ENCODE results near the gene ARPC1B. TPM values are rescaled to one million over a fixed set of nuclear protein-coding genes. Genes with fewer than 3 reads are reported as not detected.

The ARPC1B gene
- polyA plus RNA-seq, 6 donors from 2014 or later = 434 to 595 (median 483) TPM

GRCh38 chr7:99437946-99438572 is 63.5 kb downstream of the ARPC1B start:
- Mint-ChIP-seq H3K4me3 (peak overlapping the region; percentile 95 to 100 (median 98)), H3K27ac (peak overlapping the region; percentile 20 to 97 (median 90)), H3K27me3 (no peaks in the 10 kb centered on the region), H3K9me3 (no peaks in the 10 kb centered on the region), H3K36me3 (no peaks in the 10 kb centered on the region), H3K4me1 (peaks cover 29 to 49% (median 39%) of the 10 kb centered on the region in 3 donors)
- DNase-seq = no peak
- ATAC-seq (ENCODE audit: low read depth in 2 of 2) = peak in 1 of 2 donors; percentile 17

DNA sequence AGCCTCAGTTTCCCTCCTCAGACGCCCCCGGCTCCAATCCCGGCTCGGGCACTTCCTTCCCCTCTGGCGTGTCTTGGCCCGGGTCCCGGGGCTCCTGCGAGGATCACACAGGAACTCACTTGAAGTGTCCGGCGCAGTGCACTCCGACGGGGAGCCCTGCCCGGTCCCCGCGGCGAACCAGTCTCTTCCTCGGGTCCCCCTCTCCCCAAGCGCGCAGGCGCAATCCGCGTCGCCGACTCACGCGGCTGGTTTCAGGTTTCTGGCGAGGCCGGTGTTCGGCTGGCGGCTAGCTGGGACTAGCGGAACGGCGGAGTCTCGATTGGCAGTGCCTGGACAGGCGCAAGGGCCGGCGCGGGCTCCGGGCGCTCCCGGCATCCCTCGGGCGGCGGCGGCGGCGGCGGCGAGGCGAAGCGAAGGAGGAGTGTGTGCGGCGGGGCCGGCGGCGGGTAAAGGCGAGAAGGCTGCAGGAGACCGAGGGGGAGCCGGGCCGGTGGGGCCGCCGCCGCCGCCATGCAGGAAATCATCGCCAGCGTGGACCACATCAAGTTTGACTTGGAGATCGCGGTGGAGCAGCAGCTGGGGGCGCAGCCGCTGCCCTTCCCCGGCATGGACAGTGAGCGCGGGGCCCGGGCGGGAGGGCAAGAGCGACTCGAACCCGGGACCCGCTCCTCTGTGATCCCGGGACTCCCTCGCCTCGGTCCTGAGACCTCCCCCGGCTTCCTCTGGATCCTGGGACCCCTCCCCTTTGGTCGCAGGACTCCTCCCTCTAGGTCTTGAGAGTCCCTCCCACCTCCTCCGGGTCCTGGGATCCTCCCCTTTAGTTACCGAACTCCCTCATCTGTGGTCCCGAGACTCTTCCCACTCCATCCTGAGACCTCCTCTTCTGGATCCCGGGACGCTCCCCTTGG is 64.3 kb downstream of the ARPC1B start, which contains the start of the genes CPSF4 and PTCD1:
Gene CPSF4, plus strand, starts transcription at position 371 of the 908 bp plus-strand sequence. Its CDS starts 140 bp downstream, at position 511.
Gene PTCD1, minus strand, starts transcription at position 226 of the 908 bp plus-strand sequence. CDS start 3,556 bp downstream, outside the sequence.
- Mint-ChIP-seq H3K9me3 (no peaks in the 10 kb centered on the region), H3K27me3 (no peaks in the 10 kb centered on the region), H3K4me1 (peaks cover 32 to 50% (median 43%) of the 10 kb centered on the region in 3 donors), H3K4me3 (peak within 1 kb of the TSS; percentile 95 to 100 (median 98)), H3K27ac (peak within 1 kb of the TSS; percentile 87 to 98 (median 96)), H3K36me3 (no peaks in the 10 kb centered on the region)
- ATAC-seq (ENCODE audit: low read depth in 2 of 2) (peak; percentile 94 to 95), DNase-seq (peak; percentile 86)

DNA sequence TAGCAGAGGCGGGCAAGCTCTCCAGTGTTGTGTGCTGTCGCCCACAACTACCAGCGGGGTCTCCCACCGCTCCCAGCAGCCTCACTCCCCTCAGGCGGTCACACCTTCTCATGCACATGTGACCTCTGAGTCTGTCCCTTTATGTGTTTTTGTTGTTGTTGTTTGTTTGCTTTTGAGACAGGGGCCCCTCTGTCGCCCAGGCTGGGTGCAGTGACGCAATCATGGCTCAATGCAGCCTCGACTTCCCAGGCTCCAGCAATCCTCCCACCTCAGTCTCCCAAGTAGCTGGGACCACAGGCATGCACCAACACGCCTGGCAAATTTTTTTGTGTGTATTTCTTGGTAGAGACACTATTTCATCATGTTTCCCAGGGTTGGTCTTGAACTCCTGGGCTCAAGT is 65.7 kb downstream of the ARPC1B start:
- Mint-ChIP-seq H3K9me3 (no peaks in the 10 kb centered on the region), H3K27me3 (no peaks in the 10 kb centered on the region), H3K4me1 (peaks cover 37 to 56% (median 51%) of the 10 kb centered on the region in 3 donors), H3K4me3 (peak overlapping the region; percentile 95 to 100 (median 98)), H3K27ac (peak overlapping the region in 3 of 6 donors; percentile 55 to 98 (median 65)), H3K36me3 (no peaks in the 10 kb centered on the region)
- ATAC-seq (ENCODE audit: low read depth in 2 of 2) = no peak
- no peak for DNase-seq

Other genes starting within 250 kb of the ARPC1B start
- gene SMURF1, start 230.6 kb upstream of the ARPC1B start, polyA plus RNA-seq (ENCODE audit: low read depth in 6 of 6) = 1 to 10 TPM in 5 of 6 donors, under 1 TPM in 1; 0.82 to 3.3 (median 1.7) TPM
- not detected for gene KPNA7, start 166.6 kb upstream of the ARPC1B start, polyA plus RNA-seq (ENCODE audit: low read depth in 6 of 6)
- not detected for gene MYH16, start 101.9 kb upstream of the ARPC1B start, polyA plus RNA-seq (ENCODE audit: low read depth in 6 of 6)
- gene ARPC1A, start 48.8 kb upstream of the ARPC1B start, polyA plus RNA-seq (ENCODE audit: low read depth in 6 of 6) = 100 to 1,000 TPM in 2 of 6 donors, 10 to 100 TPM in 4; 49.5 to 109 (median 91.8) TPM
- 10 to 100 TPM; 23.3 to 28.5 (median 25.7) TPM for gene PDAP1, start 33.9 kb downstream of the ARPC1B start, polyA plus RNA-seq (ENCODE audit: low read depth in 6 of 6)
- gene BUD31, start 34.2 kb downstream of the ARPC1B start, polyA plus RNA-seq (ENCODE audit: low read depth in 6 of 6) = 100 to 1,000 TPM; 129 to 201 (median 182) TPM
- gene PTCD1, start 64.1 kb downstream of the ARPC1B start, polyA plus RNA-seq (ENCODE audit: low read depth in 6 of 6) = 1 to 10 TPM; 2.3 to 6.3 (median 3.5) TPM
- 10 to 100 TPM; 21.5 to 51.4 (median 24.5) TPM for gene CPSF4, start 64.2 kb downstream of the ARPC1B start, polyA plus RNA-seq (ENCODE audit: low read depth in 6 of 6)
- 100 to 1,000 TPM; 341 to 412 (median 366) TPM for gene ATP5MF, start 91.4 kb downstream of the ARPC1B start, polyA plus RNA-seq (ENCODE audit: low read depth in 6 of 6)
- gene ZNF789, start 98.2 kb downstream of the ARPC1B start, polyA plus RNA-seq (ENCODE audit: low read depth in 6 of 6) = 1 to 10 TPM; 6.3 to 9.4 (median 7.0) TPM
- 10 to 100 TPM; 47.3 to 71.6 (median 64.5) TPM for gene ZNF394, start 125.6 kb downstream of the ARPC1B start, polyA plus RNA-seq (ENCODE audit: low read depth in 6 of 6)
- gene ZKSCAN5, start 129.9 kb downstream of the ARPC1B start, polyA plus RNA-seq (ENCODE audit: low read depth in 6 of 6) = 1 to 10 TPM; 2.8 to 8.1 (median 4.2) TPM
- 1 to 10 TPM; 3.5 to 6.4 (median 5.3) TPM for gene FAM200A, start 177.4 kb downstream of the ARPC1B start, polyA plus RNA-seq (ENCODE audit: low read depth in 6 of 6)
- 10 to 100 TPM; 55.4 to 90.0 (median 68.5) TPM for gene ZNF655, start 183.9 kb downstream of the ARPC1B start, polyA plus RNA-seq (ENCODE audit: low read depth in 6 of 6)
- gene TMEM225B, start 223.5 kb downstream of the ARPC1B start, polyA plus RNA-seq (ENCODE audit: low read depth in 6 of 6) = 1 to 10 TPM in 5 of 6 donors, not detected in 1; 1.1 to 2.7 (median 1.3) TPM
- 10 to 100 TPM in 5 of 6 donors, 1 to 10 TPM in 1; 8.8 to 19.0 (median 12.1) TPM for gene ZSCAN25, start 242.2 kb downstream of the ARPC1B start, polyA plus RNA-seq (ENCODE audit: low read depth in 6 of 6)